ENCODE measurements around the gene TMEM127.

The TMEM127 gene

DNA sequence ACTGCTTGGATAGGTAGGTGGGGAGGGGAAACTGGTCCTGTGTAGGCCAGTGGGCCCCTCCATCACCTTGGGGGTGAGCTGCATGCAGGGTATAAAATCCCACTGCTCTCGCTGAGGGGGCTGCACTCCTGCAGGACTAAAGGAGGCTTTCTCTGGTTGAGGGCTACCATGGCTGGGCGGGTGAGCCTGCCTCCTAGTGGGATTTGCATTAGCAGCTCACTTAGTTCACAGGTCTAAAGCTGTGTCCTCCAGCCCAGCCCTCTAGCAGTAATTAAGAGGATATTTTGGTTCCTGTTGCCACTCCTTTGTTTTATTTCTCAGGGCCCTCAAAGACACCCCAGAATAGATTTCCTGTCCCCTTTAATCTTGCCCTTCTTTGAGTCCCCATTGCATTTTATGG lies 24.6 kb downstream of the TMEM127 start:
- CTCF ChIA-PET = interaction anchor here (2.9 kb wide), 1 partner anchor 103 kb away, joined by 10 read pairs; the partner anchor contains the start of gene ASTL
- TF ChIP-seq, protein P1, sequence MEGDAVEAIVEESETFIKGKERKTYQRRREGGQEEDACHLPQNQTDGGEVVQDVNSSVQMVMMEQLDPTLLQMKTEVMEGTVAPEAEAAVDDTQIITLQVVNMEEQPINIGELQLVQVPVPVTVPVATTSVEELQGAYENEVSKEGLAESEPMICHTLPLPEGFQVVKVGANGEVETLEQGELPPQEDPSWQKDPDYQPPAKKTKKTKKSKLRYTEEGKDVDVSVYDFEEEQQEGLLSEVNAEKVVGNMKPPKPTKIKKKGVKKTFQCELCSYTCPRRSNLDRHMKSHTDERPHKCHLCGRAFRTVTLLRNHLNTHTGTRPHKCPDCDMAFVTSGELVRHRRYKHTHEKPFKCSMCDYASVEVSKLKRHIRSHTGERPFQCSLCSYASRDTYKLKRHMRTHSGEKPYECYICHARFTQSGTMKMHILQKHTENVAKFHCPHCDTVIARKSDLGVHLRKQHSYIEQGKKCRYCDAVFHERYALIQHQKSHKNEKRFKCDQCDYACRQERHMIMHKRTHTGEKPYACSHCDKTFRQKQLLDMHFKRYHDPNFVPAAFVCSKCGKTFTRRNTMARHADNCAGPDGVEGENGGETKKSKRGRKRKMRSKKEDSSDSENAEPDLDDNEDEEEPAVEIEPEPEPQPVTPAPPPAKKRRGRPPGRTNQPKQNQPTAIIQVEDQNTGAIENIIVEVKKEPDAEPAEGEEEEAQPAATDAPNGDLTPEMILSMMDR (IDR thresholded peaks at IDR 0.05; ENCODE audit: insufficient read depth, low read length, missing control alignments) = no peak
- DNase-seq (ENCODE audit: low read depth, low spot score) = no peak
- H3K4me3 ChIP-seq (ENCODE audit: low read depth, low read length) = no peak overlapping the region
- POLR2A ChIA-PET = interaction anchor here (1.6 kb wide), 1 partner anchor 33 kb away, joined by 3 read pairs; the partner anchor contains the start of gene STARD7

DNA sequence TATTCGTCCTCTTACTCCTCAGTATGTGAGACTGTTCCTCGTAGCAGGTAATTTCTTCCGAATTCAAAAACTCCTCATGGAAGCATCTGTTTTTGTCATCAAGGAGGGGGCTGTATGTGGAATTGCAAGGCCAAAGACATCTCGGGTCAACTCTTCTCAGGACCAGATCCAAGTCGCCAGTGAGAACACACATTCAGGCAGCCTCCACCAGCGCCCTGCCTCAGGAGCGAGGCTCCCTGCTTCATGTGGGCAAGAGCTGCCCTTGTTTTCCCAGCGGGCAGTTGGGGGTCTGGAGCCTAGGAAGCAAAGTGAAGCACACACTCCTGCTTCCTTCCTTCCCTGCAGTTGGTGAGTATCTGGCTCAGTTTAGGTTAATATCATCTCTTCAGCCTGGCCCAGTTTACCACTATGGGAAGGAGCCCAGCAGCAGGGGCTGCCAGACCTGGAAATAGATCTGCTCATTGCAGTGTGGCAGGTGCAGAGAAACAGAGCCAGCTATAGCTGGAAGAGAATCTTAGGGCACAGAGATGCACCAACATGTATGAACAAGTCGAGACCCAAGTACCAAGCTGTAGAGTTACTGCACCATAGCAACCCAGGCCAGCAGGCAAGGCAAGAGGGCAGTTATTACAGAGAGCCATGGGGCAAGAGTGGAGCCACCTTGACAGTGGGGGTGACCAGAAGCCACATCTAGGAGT lies 25.3 kb downstream of the TMEM127 start:
- CTCF ChIA-PET = interaction anchor here (0.9 kb wide), 1 partner anchor 102 kb away, joined by 3 read pairs; the partner anchor contains the start of gene ASTL

DNA sequence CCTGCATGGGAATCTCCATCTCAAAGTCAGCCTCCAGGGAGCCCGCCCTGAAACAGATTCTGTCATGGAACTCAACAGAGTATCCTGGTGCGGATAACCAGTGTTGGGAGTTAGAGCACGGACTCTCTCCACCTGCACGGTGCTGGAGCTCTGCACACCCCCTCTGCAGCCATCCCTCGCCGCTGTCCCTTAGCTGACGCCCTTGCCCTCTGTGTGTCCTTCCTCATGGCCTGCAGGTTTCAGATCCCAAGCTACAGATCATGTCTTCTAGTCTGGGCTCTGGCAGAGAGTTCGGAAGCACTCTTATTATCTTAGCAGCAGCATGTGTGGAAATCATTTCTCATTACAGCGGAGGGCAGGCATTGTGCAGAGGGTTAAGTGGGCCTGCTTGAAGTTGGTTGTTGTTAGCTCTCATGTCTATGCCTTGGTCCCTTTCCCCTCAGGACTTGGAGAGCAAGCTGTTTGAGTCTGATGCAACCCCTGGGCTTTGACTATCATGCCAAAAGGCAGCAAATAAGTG lies 26.0 kb downstream of the TMEM127 start:
- POLR2A ChIA-PET = interaction anchor here (1.6 kb wide), 1 partner anchor 31 kb away, joined by 3 read pairs; the partner anchor contains the start of gene STARD7
- CTCF ChIA-PET = interaction anchor here (0.9 kb wide), 1 partner anchor 102 kb away, joined by 3 read pairs; the partner anchor contains the start of gene ASTL
- TF ChIP-seq, protein P1 (IDR thresholded peaks at IDR 0.05; ENCODE audit: insufficient read depth, low read length, missing control alignments) = no peak
- DNase-seq (ENCODE audit: low read depth, low spot score) = no peak
- H3K4me3 ChIP-seq (ENCODE audit: low read depth, low read length) = no peak overlapping the region

More for the DNA sequence above, 25.3 kb downstream of the TMEM127 start:
- H3K4me3 ChIP-seq (ENCODE audit: low read depth, low read length) = no peak overlapping the region
- POLR2A ChIA-PET = interaction anchor here (1.6 kb wide), 1 partner anchor 32 kb away, joined by 3 read pairs; the partner anchor contains the start of gene STARD7
- TF ChIP-seq, protein P1 (IDR thresholded peaks at IDR 0.05; ENCODE audit: insufficient read depth, low read length, missing control alignments) = no peak
- no peak for DNase-seq (ENCODE audit: low read depth, low spot score)

DNA sequence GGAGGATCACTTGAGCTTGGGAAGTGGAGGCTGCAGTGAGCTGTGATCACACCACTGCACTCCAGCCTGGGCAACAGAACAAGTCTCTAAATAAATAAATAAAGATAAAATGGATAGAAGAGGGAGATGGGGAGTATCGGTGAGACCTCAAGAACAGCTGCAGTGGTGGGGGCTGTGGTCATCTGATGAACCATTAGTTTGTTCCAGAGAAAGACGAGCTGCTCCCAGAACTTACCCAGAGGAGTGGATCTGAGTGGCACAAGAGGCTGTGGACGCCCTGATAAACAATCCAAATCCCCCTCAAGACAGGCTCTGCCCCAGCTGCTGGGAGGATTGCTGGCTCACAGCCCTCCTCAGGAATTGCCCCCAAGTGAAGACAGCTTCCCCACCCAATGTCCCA lies 26.7 kb downstream of the TMEM127 start:
- DNase-seq (ENCODE audit: low read depth, low spot score) = no peak
- H3K4me3 ChIP-seq (ENCODE audit: low read depth, low read length) = no peak overlapping the region
- CTCF ChIA-PET = no interaction called here
- TF ChIP-seq, protein P1 (IDR thresholded peaks at IDR 0.05; ENCODE audit: insufficient read depth, low read length, missing control alignments) = no peak
- POLR2A ChIA-PET = no interaction called here

DNA sequence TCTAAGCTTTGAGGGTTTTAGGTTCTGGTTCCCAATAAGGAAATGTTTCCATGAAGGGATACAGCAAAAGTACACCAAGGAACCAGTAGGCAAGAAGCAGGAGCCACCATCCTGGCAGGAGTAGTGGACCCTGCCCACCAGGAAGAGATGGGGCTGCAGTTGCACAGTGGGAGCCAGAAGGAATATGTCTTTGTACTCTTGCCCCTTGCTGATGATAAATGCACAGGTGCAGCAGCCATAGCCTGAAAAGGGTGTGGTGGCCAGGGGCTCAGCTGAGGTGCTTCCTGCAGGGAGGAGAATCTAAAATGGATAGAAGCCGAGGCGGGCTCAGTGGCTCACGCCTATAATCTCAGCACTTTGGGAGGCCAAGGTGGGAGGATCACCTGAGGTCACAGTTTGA lies 27.5 kb downstream of the TMEM127 start:
- no peak overlapping the region for H3K4me3 ChIP-seq (ENCODE audit: low read depth, low read length)
- ChIA-PET POLR2A (no interaction called here), CTCF (no interaction called here)
- no peak for DNase-seq (ENCODE audit: low read depth, low spot score)
- TF ChIP-seq, protein P1 (IDR thresholded peaks at IDR 0.05; ENCODE audit: insufficient read depth, low read length, missing control alignments) = no peak

DNA sequence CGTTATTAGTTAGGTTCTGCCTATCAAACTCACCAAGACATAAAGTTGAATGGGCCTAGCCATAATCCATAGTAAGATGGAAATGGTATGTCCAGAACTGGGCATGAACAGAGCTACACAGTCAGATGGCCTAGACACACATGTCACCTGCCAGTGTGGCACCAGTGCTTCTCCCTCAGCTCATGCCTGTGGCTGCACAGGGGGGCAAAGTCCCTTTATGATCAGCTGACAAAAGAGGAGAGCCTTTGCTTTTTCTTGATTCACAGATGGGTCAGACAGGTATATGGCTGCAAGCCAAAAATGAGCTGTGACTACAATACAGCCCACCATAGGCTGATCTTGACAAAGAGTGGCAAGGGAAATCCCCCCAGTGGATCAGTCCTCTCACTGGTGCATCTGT lies 28.9 kb downstream of the TMEM127 start:
- CTCF ChIA-PET = interaction anchor here (0.9 kb wide), 1 partner anchor 28 kb away, joined by 3 read pairs; no protein-coding TSS in a partner anchor
- no peak for DNase-seq (ENCODE audit: low read depth, low spot score)
- no peak overlapping the region for H3K4me3 ChIP-seq (ENCODE audit: low read depth, low read length)
- POLR2A ChIA-PET = no interaction called here
- TF ChIP-seq, protein P1 (IDR thresholded peaks at IDR 0.05; ENCODE audit: insufficient read depth, low read length, missing control alignments) = no peak
